A673 (cell line): ENCODE data around the gene SATB1. TPM values are rescaled to one million over a fixed set of nuclear protein-coding genes. Genes with fewer than 3 reads are reported as not detected.

Experiments
- BruUV-seq: library from RNA; stranded (reverse); fragments of 400-500 nt; replicated peaks from 2 replicates; lab custom pipeline; 2021; lab: Mats Ljungman, UMichigan
- CTCF ChIA-PET: fragments of 300-600 bp; sonication (Branson Sonifier 250); formaldehyde crosslinking; loops from one replicate; lab custom pipeline; 2022; ENCODE audit warnings: antibody characterized with exemption; lab: Charles Lee
- POLR2A ChIA-PET: fragments of 300-600 bp; sonication (Branson Sonifier 250); formaldehyde crosslinking; loops from one replicate; lab custom pipeline; 2022; ENCODE audit warnings: antibody characterized with exemption; ENCODE audit not compliant: low non-redundant PET; lab: Charles Lee
- DNase-seq: peaks from one replicate; pipeline ENCODE4 v3.0.0-alpha.2; 2015; ENCODE audit warnings: low spot score
- H3K27ac ChIP-seq: fragments of 200-600 bp; sonication (generic); 2 replicates; pipeline ENCODE4 v1.5.1; 2016; ENCODE audit warnings: mixed run types, low read depth, mild to moderate bottlenecking, mixed read lengths, antibody characterized with exemption, low read length; ENCODE audit not compliant: poor library complexity, severe bottlenecking
- H3K27me3 ChIP-seq: fragments of 200-600 bp; sonication (generic); replicated peaks from 2 replicates; pipeline ENCODE4 v1.6.1; 2017; ENCODE audit warnings: mixed run types, low read depth, mild to moderate bottlenecking, mixed read lengths, antibody characterized with exemption, low read length; ENCODE audit not compliant: insufficient read depth, poor library complexity
- H3K36me3 ChIP-seq: fragments of 200-600 bp; sonication (generic); 2 replicates; pipeline ENCODE4 v1.6.1; 2016; ENCODE audit warnings: mixed run types, mild to moderate bottlenecking, mixed read lengths, antibody characterized with exemption, low read length; ENCODE audit not compliant: insufficient read depth, poor library complexity, severe bottlenecking
- H3K4me1 ChIP-seq: fragments of 200-600 bp; sonication (generic); 2 replicates; pipeline ENCODE4 v1.6.1; 2017; ENCODE audit warnings: mixed run types, mild to moderate bottlenecking, mixed read lengths, antibody characterized with exemption, low read length; ENCODE audit not compliant: insufficient read depth, poor library complexity, severe bottlenecking
- H3K4me3 ChIP-seq: fragments of 200-600 bp; sonication (generic); 2 replicates; pipeline ENCODE4 v1.5.1; 2016; ENCODE audit warnings: low read depth, mixed run types, mild to moderate bottlenecking, mixed read lengths, low read length; ENCODE audit not compliant: poor library complexity, severe bottlenecking
- H3K9me3 ChIP-seq: fragments of 200-600 bp; sonication (generic); 2 replicates; pipeline ENCODE4 v1.6.1; 2016; ENCODE audit warnings: mixed run types, low read depth, mild to moderate bottlenecking, mixed read lengths, antibody characterized with exemption, low read length; ENCODE audit not compliant: poor library complexity, severe bottlenecking
- CTCF ChIP-seq: fragments of 300-800, 200-600 bp; sonication (generic); conservative IDR thresholded peaks from 2 replicates; pipeline ENCODE4 v1.5.1; 2017; ENCODE audit warnings: low read depth, mild to moderate bottlenecking, antibody characterized with exemption, low read length, moderate library complexity, mixed read lengths
- EZH2 ChIP-seq: fragments of 200-600 bp; sonication (generic); IDR thresholded peaks from 2 replicates; pipeline ENCODE4 v1.6.1; 2017; ENCODE audit warnings: borderline replicate concordance, low read depth, mild to moderate bottlenecking, mixed read lengths, antibody characterized with exemption, low read length; ENCODE audit not compliant: poor library complexity, severe bottlenecking
- intact Hi-C: fragments of 100-400 bp; cut with micrococcal nuclease; formaldehyde crosslinking; loops from one replicate; pipeline ENCODE4 v1.10.0; 2022; ENCODE audit not compliant: unreplicated experiment
- total RNA-seq: library from RNA; stranded (reverse); gene quantifications from 2 replicates; pipeline ENCODE4 v1.2.3, GENCODE V29; 2021

Gene SATB1
- total RNA-seq, 1 experiment from 2014 or later: 5.9 TPM

DNA sequence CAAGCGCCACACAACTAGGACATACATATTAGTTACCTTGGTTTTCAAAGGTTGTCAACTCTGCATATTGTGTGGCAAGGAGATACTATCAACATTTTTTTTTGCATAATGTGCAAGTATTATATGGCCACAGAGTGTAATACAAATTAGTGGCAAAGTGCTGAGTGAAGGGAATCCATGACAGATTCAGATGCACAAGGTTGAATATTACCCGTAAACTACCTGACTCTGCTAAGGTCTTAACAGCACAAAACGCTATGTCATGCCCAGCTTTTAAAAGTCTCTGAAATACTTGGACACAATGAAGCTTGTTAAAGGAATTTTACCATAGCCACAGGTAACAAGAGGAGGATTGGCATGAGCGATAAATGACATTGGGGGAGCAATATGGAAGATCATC lies 79.0 kb downstream of the SATB1 start:
- intact Hi-C loops: no loop called here
- TF ChIP-seq EZH2: no peak
- no peak for TF ChIP-seq CTCF
- no peak for DNase-seq

DNA sequence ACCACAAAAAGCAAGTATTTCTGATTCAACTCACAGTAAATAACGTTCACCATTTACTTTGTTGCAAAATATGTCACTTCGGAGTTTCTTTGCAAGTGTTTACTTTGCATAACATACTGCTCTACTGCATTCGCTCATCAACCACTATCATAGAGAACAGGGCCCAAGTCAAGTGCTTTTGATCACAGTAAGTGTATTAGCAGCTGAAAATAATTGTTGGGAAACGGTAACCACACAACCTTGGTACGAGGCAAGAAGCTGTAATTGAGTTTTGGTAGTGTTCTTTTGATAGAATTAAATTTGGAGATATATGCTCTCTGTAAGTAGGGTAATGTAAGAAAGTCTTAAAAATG lies 80.1 kb downstream of the SATB1 start:
- Histone ChIP-seq H3K27ac (no peak overlapping the region), H3K36me3 (no peaks in the 10 kb centered on the region), H3K4me3 (no peak overlapping the region), H3K4me1 (no peaks in the 10 kb centered on the region), H3K9me3 (no peaks in the 10 kb centered on the region), H3K27me3 (no peaks in the 10 kb centered on the region)
- no TSS peak for BruUV-seq
- no peak for DNase-seq
- intact Hi-C loops: no loop called here
- ChIA-PET POLR2A (no interaction called here), CTCF (no interaction called here)
- TF ChIP-seq EZH2 (no peak), CTCF (no peak)

More for the DNA sequence above, 79.0 kb downstream of the SATB1 start:
- H3K36me3 ChIP-seq: no peaks in the 10 kb centered on the region
- no peaks in the 10 kb centered on the region for H3K9me3 ChIP-seq
- POLR2A ChIA-PET: no interaction called here
- CTCF ChIA-PET: no interaction called here
- no TSS peak for BruUV-seq
- H3K27ac ChIP-seq: no peak overlapping the region
- no peak overlapping the region for H3K4me3 ChIP-seq
- no peaks in the 10 kb centered on the region for H3K4me1 ChIP-seq
- H3K27me3 ChIP-seq: no peaks in the 10 kb centered on the region

GRCh38 chr3:18344306-18345014 lies 80.7 kb downstream of the SATB1 start:
- Histone ChIP-seq H3K27ac (no peak overlapping the region), H3K9me3 (no peaks in the 10 kb centered on the region), H3K4me1 (no peaks in the 10 kb centered on the region), H3K4me3 (no peak overlapping the region), H3K36me3 (no peaks in the 10 kb centered on the region), H3K27me3 (no peaks in the 10 kb centered on the region)
- DNase-seq: no peak
- ChIA-PET CTCF (no interaction called here), POLR2A (no interaction called here)
- intact Hi-C loops: no loop called here
- no TSS peak for BruUV-seq
- TF ChIP-seq EZH2 (no peak), CTCF (no peak)
